Measurements from ENCODE around the gene ZNF574. TPM values are rescaled to one million over a fixed set of nuclear protein-coding genes. Genes with fewer than 3 reads are reported as not detected.

Gene ZNF574
- total RNA-seq, 1 experiment from 2014 or later, result 22.4 TPM

DNA sequence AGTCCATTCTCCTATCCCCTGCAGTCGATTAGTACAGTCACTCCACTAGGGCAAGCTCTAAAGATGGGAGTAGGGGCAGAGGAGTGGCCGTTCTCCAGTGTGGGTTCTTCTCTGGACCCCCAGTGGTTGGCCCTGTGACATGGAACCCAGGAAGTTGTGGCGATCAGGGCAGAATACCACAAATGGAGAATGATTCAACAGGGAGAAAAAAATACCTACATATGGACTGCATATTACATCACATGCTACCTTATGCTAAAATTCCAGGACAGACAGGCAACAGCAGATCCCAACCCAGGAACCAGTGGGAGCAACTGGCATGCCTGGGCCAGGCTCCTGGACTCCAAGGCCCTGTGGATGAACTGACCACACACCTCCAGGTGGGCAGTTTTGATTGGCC lies 35.8 kb downstream of the ZNF574 start:
- BruUV-seq (replicated peaks), result no TSS peak
- intact Hi-C loops (cut with micrococcal nuclease; ENCODE audit: unreplicated experiment), result no loop called here

DNA sequence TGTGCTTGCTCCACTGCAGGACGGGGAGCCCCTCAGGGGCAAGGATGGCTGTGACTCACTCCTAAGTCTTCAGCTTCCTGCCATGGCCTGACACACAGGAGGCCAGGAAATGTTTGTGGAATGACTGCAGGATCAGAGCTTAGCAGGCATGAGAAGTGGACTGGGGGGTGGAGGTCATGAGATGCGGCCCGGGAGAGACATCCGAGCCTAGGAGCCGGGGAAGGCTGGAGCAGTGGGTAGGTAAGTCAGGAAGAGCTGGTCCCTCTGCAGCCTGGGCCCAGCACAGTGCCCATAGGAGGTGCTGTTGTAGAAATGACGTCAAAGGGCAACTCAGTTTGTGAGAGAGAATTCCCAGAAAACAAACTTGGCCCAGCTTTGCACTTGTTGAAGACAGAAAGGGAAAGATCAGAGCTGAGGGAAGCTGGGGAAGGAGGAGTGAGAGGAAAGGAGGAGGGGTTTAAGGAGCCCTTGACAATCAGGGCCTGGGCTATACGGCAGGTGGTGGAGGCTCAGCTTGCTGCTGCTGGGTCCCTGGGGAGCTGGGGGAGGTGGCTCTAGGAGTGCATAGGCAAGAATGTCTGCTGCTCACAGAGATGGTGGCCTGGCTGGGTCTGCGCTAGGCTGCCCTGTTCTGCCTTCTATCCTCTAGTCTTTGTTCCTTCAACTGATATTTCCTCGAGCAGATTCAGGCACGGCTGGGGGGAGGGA lies 37.8 kb downstream of the ZNF574 start:
- Mint-ChIP-seq H3K27me3 (ENCODE audit: insufficient read depth, unreplicated experiment) (peaks cover 3% of the 10 kb centered on the region), H3K4me1 (ENCODE audit: low read depth, unreplicated experiment) (no peaks in the 10 kb centered on the region), H3K36me3 (ENCODE audit: insufficient read depth, unreplicated experiment) (no peaks in the 10 kb centered on the region), H3K4me3 (ENCODE audit: unreplicated experiment) (no peak overlapping the region), H3K9me3 (ENCODE audit: unreplicated experiment) (no peaks in the 10 kb centered on the region), H3K27ac (ENCODE audit: unreplicated experiment) (no peak overlapping the region)
- Histone ChIP-seq H3K9me3 (no peaks in the 10 kb centered on the region), H3K4me3 (ENCODE audit: low read depth, low read length) (no peak overlapping the region), H3K4me1 (no peaks in the 10 kb centered on the region; the same call in 1 of the 2 replicates), H3K36me3 (ENCODE audit: control insufficient read depth, insufficient read depth, low read length) (no peaks in the 10 kb centered on the region), H3K27me3 (replicated peaks; ENCODE audit: control insufficient read depth, insufficient read depth, low read length) (no peaks in the 10 kb centered on the region; the same call in 1 of the 2 replicates)
- no TSS peak for BruUV-seq (replicated peaks)
- no peak for DNase-seq
- TF ChIP-seq, protein P1, sequence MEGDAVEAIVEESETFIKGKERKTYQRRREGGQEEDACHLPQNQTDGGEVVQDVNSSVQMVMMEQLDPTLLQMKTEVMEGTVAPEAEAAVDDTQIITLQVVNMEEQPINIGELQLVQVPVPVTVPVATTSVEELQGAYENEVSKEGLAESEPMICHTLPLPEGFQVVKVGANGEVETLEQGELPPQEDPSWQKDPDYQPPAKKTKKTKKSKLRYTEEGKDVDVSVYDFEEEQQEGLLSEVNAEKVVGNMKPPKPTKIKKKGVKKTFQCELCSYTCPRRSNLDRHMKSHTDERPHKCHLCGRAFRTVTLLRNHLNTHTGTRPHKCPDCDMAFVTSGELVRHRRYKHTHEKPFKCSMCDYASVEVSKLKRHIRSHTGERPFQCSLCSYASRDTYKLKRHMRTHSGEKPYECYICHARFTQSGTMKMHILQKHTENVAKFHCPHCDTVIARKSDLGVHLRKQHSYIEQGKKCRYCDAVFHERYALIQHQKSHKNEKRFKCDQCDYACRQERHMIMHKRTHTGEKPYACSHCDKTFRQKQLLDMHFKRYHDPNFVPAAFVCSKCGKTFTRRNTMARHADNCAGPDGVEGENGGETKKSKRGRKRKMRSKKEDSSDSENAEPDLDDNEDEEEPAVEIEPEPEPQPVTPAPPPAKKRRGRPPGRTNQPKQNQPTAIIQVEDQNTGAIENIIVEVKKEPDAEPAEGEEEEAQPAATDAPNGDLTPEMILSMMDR (IDR thresholded peaks at IDR 0.05; ENCODE audit: insufficient read depth in 1 of 2, low read depth in 1 of 2, low read length in 1 of 2, severe bottlenecking in 1 of 2, unreplicated experiment in 1 of 2), result no peak
- intact Hi-C loops (cut with micrococcal nuclease; ENCODE audit: unreplicated experiment), result no loop called here
- POLR2A ChIA-PET, result interaction anchor here (0.6 kb wide), 1 partner anchor 9 kb away, joined by 3 read pairs; no protein-coding TSS in a partner anchor
- CTCF ChIA-PET, result interaction anchor here (0.6 kb wide), 1 partner anchor 1915 kb away, joined by 7 read pairs; no protein-coding TSS in a partner anchor

More for the DNA sequence above, 35.8 kb downstream of the ZNF574 start:
- Histone ChIP-seq H3K4me3 (ENCODE audit: low read depth, low read length) (no peak overlapping the region), H3K27me3 (replicated peaks; ENCODE audit: control insufficient read depth, insufficient read depth, low read length) (no peaks in the 10 kb centered on the region), H3K36me3 (ENCODE audit: control insufficient read depth, insufficient read depth, low read length) (no peaks in the 10 kb centered on the region), H3K4me1 (no peaks in the 10 kb centered on the region; the same call in 1 of the 2 replicates), H3K9me3 (no peaks in the 10 kb centered on the region)
- ChIA-PET POLR2A (no interaction called here), CTCF (no interaction called here)
- no peak for DNase-seq
- TF ChIP-seq, protein P1 (IDR thresholded peaks at IDR 0.05; ENCODE audit: insufficient read depth in 1 of 2, low read depth in 1 of 2, low read length in 1 of 2, severe bottlenecking in 1 of 2, unreplicated experiment in 1 of 2), result no peak
- Mint-ChIP-seq H3K4me3 (ENCODE audit: unreplicated experiment) (no peak overlapping the region), H3K27me3 (ENCODE audit: insufficient read depth, unreplicated experiment) (peaks cover 7% of the 10 kb centered on the region), H3K4me1 (ENCODE audit: low read depth, unreplicated experiment) (no peaks in the 10 kb centered on the region), H3K36me3 (ENCODE audit: insufficient read depth, unreplicated experiment) (no peaks in the 10 kb centered on the region), H3K27ac (ENCODE audit: unreplicated experiment) (no peak overlapping the region), H3K9me3 (ENCODE audit: unreplicated experiment) (no peaks in the 10 kb centered on the region)

DNA sequence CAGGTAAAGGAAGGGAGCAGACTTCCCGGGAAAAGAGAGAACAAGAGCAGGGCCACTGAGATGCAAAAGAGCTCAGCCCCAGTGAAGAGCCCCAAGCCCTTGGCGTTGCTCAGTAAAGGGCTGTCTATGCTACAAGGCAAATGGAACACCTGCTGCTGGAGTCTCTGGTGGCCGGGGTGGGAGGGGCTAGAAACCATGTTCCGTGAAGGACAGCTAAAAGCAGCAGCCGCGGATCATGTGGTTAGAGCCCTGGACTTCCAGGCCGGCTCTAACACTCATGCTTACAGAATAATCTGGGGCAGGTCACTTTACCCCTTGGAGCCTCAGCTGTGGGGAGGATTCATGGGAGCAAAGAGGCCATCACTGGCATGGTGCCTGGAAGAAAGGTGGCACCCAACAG lies 38.4 kb downstream of the ZNF574 start:
- Mint-ChIP-seq H3K36me3 (ENCODE audit: insufficient read depth, unreplicated experiment) (no peaks in the 10 kb centered on the region), H3K27ac (ENCODE audit: unreplicated experiment) (no peak overlapping the region), H3K4me3 (ENCODE audit: unreplicated experiment) (no peak overlapping the region), H3K27me3 (ENCODE audit: insufficient read depth, unreplicated experiment) (peaks cover 3% of the 10 kb centered on the region), H3K9me3 (ENCODE audit: unreplicated experiment) (no peaks in the 10 kb centered on the region), H3K4me1 (ENCODE audit: low read depth, unreplicated experiment) (no peaks in the 10 kb centered on the region)
- Histone ChIP-seq H3K36me3 (ENCODE audit: control insufficient read depth, insufficient read depth, low read length) (no peaks in the 10 kb centered on the region), H3K4me3 (ENCODE audit: low read depth, low read length) (no peak overlapping the region), H3K27me3 (replicated peaks; ENCODE audit: control insufficient read depth, insufficient read depth, low read length) (no peaks in the 10 kb centered on the region; the same call in 1 of the 2 replicates), H3K9me3 (no peaks in the 10 kb centered on the region), H3K4me1 (no peaks in the 10 kb centered on the region; the same call in 1 of the 2 replicates)
- TF ChIP-seq, protein P1 (IDR thresholded peaks at IDR 0.05; ENCODE audit: insufficient read depth in 1 of 2, low read depth in 1 of 2, low read length in 1 of 2, severe bottlenecking in 1 of 2, unreplicated experiment in 1 of 2), result no peak
- no TSS peak for BruUV-seq (replicated peaks)
- ChIA-PET POLR2A (interaction anchor here (0.6 kb wide), 1 partner anchor 9 kb away, joined by 3 read pairs; no protein-coding TSS in a partner anchor), CTCF (interaction anchor here (0.6 kb wide), 1 partner anchor 107 kb away, joined by 4 read pairs; no protein-coding TSS in a partner anchor)
- no peak for DNase-seq
- intact Hi-C loops (cut with micrococcal nuclease; ENCODE audit: unreplicated experiment), result no loop called here

Measured in Caco-2 (cell line).